Stimulated activated naive CD8-positive, alpha-beta T cell treated with anti-CD3 and anti-CD28 coated beads, Interleukin-15, Interleukin-2, amounts not matched to agents 100 ng/mL and 50 ng/mL, for 24 hours (primary cell): ENCODE results near the gene OSER1.
A peak's percentile ranks its signal among the peaks of the same experiment; 100 is the strongest.

Experiments
- H3K27ac Mint-ChIP-seq: one replicate; pipeline ENCODE4 v1.8.0; 2021; ENCODE audit warnings: mild to moderate bottlenecking, mixed read lengths
- H3K27me3 Mint-ChIP-seq: one replicate; pipeline ENCODE4 v1.8.0; 2021; ENCODE audit warnings: mixed read lengths
- H3K36me3 Mint-ChIP-seq: one replicate; pipeline ENCODE4 v1.8.0; 2021; ENCODE audit warnings: low read depth, mixed read lengths
- H3K4me1 Mint-ChIP-seq: one replicate; pipeline ENCODE4 v1.8.0; 2021; ENCODE audit warnings: low read depth, mixed read lengths
- H3K4me3 Mint-ChIP-seq: one replicate; pipeline ENCODE4 v1.8.0; 2021; ENCODE audit warnings: mild to moderate bottlenecking, mixed read lengths
- H3K9me3 Mint-ChIP-seq: one replicate; pipeline ENCODE4 v1.8.0; 2021; ENCODE audit warnings: mixed read lengths

The OSER1 gene

GRCh38 chr20:44159711-44160110 lies 50.9 kb downstream of the OSER1 start:
- Mint-ChIP-seq H3K4me1 (no peaks in the 10 kb centered on the region), H3K27me3 (peaks cover 30% of the 10 kb centered on the region), H3K36me3 (no peaks in the 10 kb centered on the region), H3K27ac (no peak overlapping the region), H3K4me3 (no peak overlapping the region), H3K9me3 (no peaks in the 10 kb centered on the region)

GRCh38 chr20:44159125-44159524 lies 51.4 kb downstream of the OSER1 start:
- Mint-ChIP-seq H3K36me3 (no peaks in the 10 kb centered on the region), H3K27ac (no peak overlapping the region), H3K4me1 (no peaks in the 10 kb centered on the region), H3K9me3 (no peaks in the 10 kb centered on the region), H3K4me3 (no peak overlapping the region), H3K27me3 (peaks cover 30% of the 10 kb centered on the region)

- no peaks in the 10 kb centered on the region for H3K36me3 Mint-ChIP-seq
- peaks cover 16% of the 10 kb centered on the region for H3K27me3 Mint-ChIP-seq
- H3K9me3 Mint-ChIP-seq, result no peaks in the 10 kb centered on the region
- no peak overlapping the region for H3K4me3 Mint-ChIP-seq
- H3K4me1 Mint-ChIP-seq, result peaks cover 10% of the 10 kb centered on the region
- no peak overlapping the region for H3K27ac Mint-ChIP-seq
Measured at GRCh38 chr20:44157061-44157460, 53.5 kb downstream of the OSER1 start.

- peaks cover 10% of the 10 kb centered on the region for H3K4me1 Mint-ChIP-seq
Measured at GRCh38 chr20:44154521-44155001, 56.0 kb downstream of the OSER1 start.

GRCh38 chr20:44153636-44154043 lies 56.9 kb downstream of the OSER1 start:
- H3K27me3 Mint-ChIP-seq, result peaks cover 4% of the 10 kb centered on the region
- no peak overlapping the region for H3K4me3 Mint-ChIP-seq
- H3K27ac Mint-ChIP-seq, result peak overlapping the region; percentile 53
- no peaks in the 10 kb centered on the region for H3K36me3 Mint-ChIP-seq
- H3K9me3 Mint-ChIP-seq, result no peaks in the 10 kb centered on the region
- H3K4me1 Mint-ChIP-seq, result peaks cover 10% of the 10 kb centered on the region

More at GRCh38 chr20:44154521-44155001, 56.0 kb downstream of the OSER1 start:
- no peaks in the 10 kb centered on the region for H3K9me3 Mint-ChIP-seq
- H3K36me3 Mint-ChIP-seq, result no peaks in the 10 kb centered on the region
- H3K27me3 Mint-ChIP-seq, result peaks cover 10% of the 10 kb centered on the region
- H3K4me3 Mint-ChIP-seq, result no peak overlapping the region
- no peak overlapping the region for H3K27ac Mint-ChIP-seq

GRCh38 chr20:44151621-44152416 lies 58.8 kb downstream of the OSER1 start:
- Mint-ChIP-seq H3K4me3 (no peak overlapping the region), H3K4me1 (peaks cover 10% of the 10 kb centered on the region), H3K27ac (no peak overlapping the region), H3K9me3 (no peaks in the 10 kb centered on the region), H3K27me3 (peaks cover 4% of the 10 kb centered on the region), H3K36me3 (no peaks in the 10 kb centered on the region)

- Mint-ChIP-seq H3K4me3 (no peak overlapping the region), H3K27ac (no peak overlapping the region), H3K27me3 (peaks cover 7% of the 10 kb centered on the region), H3K36me3 (no peaks in the 10 kb centered on the region), H3K4me1 (no peaks in the 10 kb centered on the region), H3K9me3 (no peaks in the 10 kb centered on the region)
Measured at GRCh38 chr20:44146272-44146671, 64.3 kb downstream of the OSER1 start.
